Neuronal stem cell (in vitro differentiated cells): ENCODE data around the gene DNAJC18.
A peak's percentile ranks its signal among the peaks of the same experiment; 100 is the strongest.

ENCODE experiments used
- DNase-seq: peaks from one replicate; pipeline ENCODE4 v3.0.0-alpha.2; 2013; ENCODE audit warnings: low spot score
- H2AFZ ChIP-seq: one replicate; pipeline ENCODE4 v1.6.1; 2013; ENCODE audit warnings: mild to moderate bottlenecking, low read length, inconsistent platforms
- H2AK5ac ChIP-seq: 2 replicates; pipeline ENCODE4 v1.6.1; 2013; ENCODE audit warnings: low read depth, mild to moderate bottlenecking, inconsistent platforms, low read length, moderate library complexity, mixed read lengths
- H2BK120ac ChIP-seq: 2 replicates; pipeline ENCODE4 v1.6.1; 2013; ENCODE audit warnings: low read depth, mild to moderate bottlenecking, inconsistent platforms, low read length, moderate library complexity, mixed read lengths
- H2BK12ac ChIP-seq: one replicate; pipeline ENCODE4 v1.6.1; 2013; ENCODE audit warnings: low read length, inconsistent platforms
- H2BK15ac ChIP-seq: 2 replicates; pipeline ENCODE4 v1.6.1; 2013; ENCODE audit warnings: mild to moderate bottlenecking, low read length, inconsistent platforms, mixed read lengths
- H2BK5ac ChIP-seq: one replicate; pipeline ENCODE4 v1.6.1; 2013; ENCODE audit warnings: inconsistent platforms, mild to moderate bottlenecking, low read length, moderate library complexity
- H3K14ac ChIP-seq: one replicate; pipeline ENCODE4 v1.6.1; 2013; ENCODE audit warnings: low read length, inconsistent platforms
- H3K18ac ChIP-seq: 2 replicates; pipeline ENCODE4 v1.6.1; 2013; ENCODE audit warnings: low read length, inconsistent platforms
- H3K23ac ChIP-seq: 2 replicates; pipeline ENCODE4 v1.6.1; 2013; ENCODE audit warnings: low read depth, mild to moderate bottlenecking, mixed read lengths, low read length, inconsistent platforms; ENCODE audit not compliant: poor library complexity
- H3K27ac ChIP-seq: replicated peaks from 3 replicates; pipeline ENCODE4 v1.5.1; 2013; ENCODE audit warnings: low read length, inconsistent platforms
- H3K27me3 ChIP-seq, 3 experiments: 2 replicates each; pipeline ENCODE4 v1.6.1; 2013; ENCODE audit warnings: low read length in 3 of 3, mild to moderate bottlenecking in 2 of 3, inconsistent platforms in 1 of 3, low read depth in 1 of 3, mixed read lengths in 1 of 3, moderate library complexity in 1 of 3; ENCODE audit not compliant: control insufficient read depth in 3 of 3, insufficient read depth in 3 of 3
- H3K36me3 ChIP-seq, 2 donors: replicated peaks in 1 of 2; 2 replicates each; pipeline ENCODE4 v1.6.1; 2013; ENCODE audit warnings: low read length in 2 of 2; ENCODE audit not compliant: control insufficient read depth in 2 of 2, insufficient read depth in 2 of 2
- H3K4ac ChIP-seq: 2 replicates; pipeline ENCODE4 v1.6.1; 2013; ENCODE audit warnings: inconsistent platforms, mild to moderate bottlenecking, low read length, moderate library complexity
- H3K4me1 ChIP-seq, 2 donors: 1 replicate in 1 of 2; 2 replicates in 1 of 2; pipeline ENCODE4 v1.6.1; 2013; ENCODE audit warnings: low read length in 2 of 2, low read depth in 1 of 2; ENCODE audit not compliant: control insufficient read depth in 2 of 2, insufficient read depth in 1 of 2
- H3K4me2 ChIP-seq: one replicate; pipeline ENCODE4 v1.6.1; 2013; ENCODE audit warnings: mild to moderate bottlenecking, low read length, inconsistent platforms; ENCODE audit not compliant: insufficient read depth, poor library complexity, severe bottlenecking
- H3K4me3 ChIP-seq, 2 donors: 2 replicates each; pipeline ENCODE4 v1.5.1; 2013; ENCODE audit warnings: low read length in 2 of 2, mild to moderate bottlenecking in 2 of 2, inconsistent platforms in 1 of 2, moderate library complexity in 1 of 2
- H3K79me1 ChIP-seq: one replicate; pipeline ENCODE4 v1.6.1; 2013; ENCODE audit warnings: low read depth, mild to moderate bottlenecking, inconsistent platforms, low read length, moderate library complexity
- H3K9ac ChIP-seq: one replicate; pipeline ENCODE4 v1.6.1; 2013; ENCODE audit warnings: mild to moderate bottlenecking, low read depth, low read length, inconsistent platforms; ENCODE audit not compliant: poor library complexity
- H3K9me3 ChIP-seq, 2 donors: replicated peaks in 1 of 2; 2 replicates each; pipeline versions ENCODE3 to v1.6.1; 2013; ENCODE audit warnings: low read length in 2 of 2, mild to moderate bottlenecking in 2 of 2, inconsistent platforms in 1 of 2, low read depth in 1 of 2, mixed read lengths in 1 of 2, moderate library complexity in 1 of 2; ENCODE audit not compliant: control insufficient read depth in 2 of 2, insufficient read depth in 1 of 2
- H4K8ac ChIP-seq: one replicate; pipeline ENCODE4 v1.6.1; 2013; ENCODE audit warnings: low read depth, mild to moderate bottlenecking, inconsistent platforms, low read length, moderate library complexity
- H4K91ac ChIP-seq: one replicate; pipeline ENCODE4 v1.6.1; 2013; ENCODE audit warnings: low read length, low read depth, mild to moderate bottlenecking, inconsistent platforms; ENCODE audit not compliant: poor library complexity
- WGBS, 2 donors: extraction: QIAGEN DNeasy Blood & Tissue Kit; methylation state at CpG; one replicate each; pipeline ENCODE4 v1.1.7; 2013; ENCODE audit warnings: missing lambda C conversion rate in 2 of 2, mixed read lengths in 1 of 2; ENCODE audit not compliant: insufficient read length in 2 of 2, insufficient replicate concordance in 1 of 2; ENCODE audit errors: extremely low coverage in 2 of 2; 5-methylcytosine and 5-hydroxymethylcytosine counted together

Gene DNAJC18

DNA sequence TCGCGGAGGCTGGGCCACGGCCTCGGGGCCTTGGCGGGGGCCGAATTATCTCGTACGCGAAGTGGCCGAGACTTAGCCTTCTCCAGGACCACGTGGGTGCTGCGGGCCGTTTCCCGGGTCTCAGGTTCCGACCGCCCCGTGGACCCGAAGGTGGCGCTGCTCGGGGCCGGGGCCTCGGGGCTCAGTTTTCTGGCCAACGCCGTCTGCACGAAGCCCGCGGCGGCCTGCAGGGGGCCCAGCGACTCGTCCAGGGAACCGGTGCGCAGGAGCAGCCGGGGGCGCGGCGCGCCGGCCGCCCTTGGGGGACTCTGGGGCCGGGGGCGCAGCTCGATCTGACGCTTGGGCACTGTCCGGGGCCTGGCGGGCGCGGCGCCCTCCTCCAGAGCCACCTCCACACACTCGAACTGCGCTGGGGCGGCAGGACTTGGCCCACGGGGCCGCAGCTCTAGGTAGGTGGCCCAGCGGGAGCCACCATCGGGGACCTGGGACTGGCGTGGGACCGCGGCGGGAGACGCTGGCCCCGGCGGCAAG lies 45.1 kb downstream of the DNAJC18 start:
- Histone ChIP-seq H3K27me3 (peaks cover 25 to 52% (median 46%) of the 10 kb centered on the region in 3 experiments), H3K27ac (no peak overlapping the region), H3K18ac (peak overlapping the region; percentile 95), H4K8ac (peak overlapping the region; percentile 48), H3K9me3 (peaks cover 0 to 17% of the 10 kb centered on the region in 2 donors), H3K4me3 (peak overlapping the region; percentile 6 to 76), H2AFZ (peak overlapping the region; percentile 87), H3K4me2 (peak overlapping the region; percentile 77), H4K91ac (no peak overlapping the region), H2BK120ac (peak overlapping the region; percentile 39), H3K36me3 (no peaks in the 10 kb centered on the region), H2AK5ac (peak overlapping the region; percentile 91), H2BK5ac (no peak overlapping the region), H2BK12ac (peak overlapping the region; percentile 6), H2BK15ac (peak overlapping the region; percentile 81), H3K23ac (peak overlapping the region; percentile 76), H3K4me1 (peaks cover 0 to 6% of the 10 kb centered on the region in 2 donors), H3K9ac (peak overlapping the region; percentile 80), H3K79me1 (peaks cover 2% of the 10 kb centered on the region), H3K14ac (peak overlapping the region; percentile 71), H3K4ac (peak overlapping the region; percentile 66)
- no CpG with 5 or more reads among the region's 62 CpGs for WGBS, 2 donors
- no peak for DNase-seq

DNA sequence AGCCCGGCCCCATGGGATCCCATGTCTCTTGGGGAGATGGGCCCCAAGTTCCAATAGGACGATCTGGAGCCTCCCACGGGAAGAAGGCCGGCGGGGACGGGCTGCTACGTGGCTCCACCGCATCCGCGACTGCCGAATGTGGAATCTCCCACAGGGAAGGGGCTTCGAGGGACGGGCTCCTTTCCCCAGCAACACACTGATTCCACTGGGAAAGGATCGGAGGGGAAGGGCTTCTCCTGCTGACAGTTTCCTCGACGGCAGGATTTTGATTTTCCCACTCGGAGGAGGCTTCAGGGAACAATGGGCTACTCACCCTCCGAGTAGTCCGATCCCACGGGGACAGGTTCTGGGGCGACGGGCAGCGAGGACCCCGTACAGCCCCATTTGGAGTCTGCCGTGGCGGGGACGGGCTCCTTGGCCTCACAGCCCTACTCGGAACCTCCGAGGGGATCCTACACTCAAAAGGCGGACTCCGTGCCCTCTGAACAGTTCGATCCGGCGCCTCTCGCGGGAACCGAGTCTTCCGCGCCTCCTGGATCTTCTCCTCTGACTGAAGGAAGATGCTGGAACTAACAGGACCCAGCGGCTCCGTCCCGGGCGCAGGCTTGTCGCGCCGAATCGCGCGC lies 45.7 kb downstream of the DNAJC18 start:
- no peak for DNase-seq
- Histone ChIP-seq H3K79me1 (peaks cover 2% of the 10 kb centered on the region), H3K27ac (no peak overlapping the region), H4K8ac (peak overlapping the region; percentile 48), H3K23ac (peak overlapping the region; percentile 58), H3K36me3 (no peaks in the 10 kb centered on the region), H2AFZ (peak overlapping the region; percentile 87), H2BK120ac (peak overlapping the region; percentile 39), H3K27me3 (peaks cover 25 to 52% (median 46%) of the 10 kb centered on the region in 3 experiments), H2AK5ac (peak overlapping the region; percentile 91), H3K4me1 (peaks cover 0 to 6% of the 10 kb centered on the region in 2 donors), H4K91ac (no peak overlapping the region), H2BK15ac (peak overlapping the region; percentile 49), H3K18ac (peak overlapping the region; percentile 93), H3K14ac (peak overlapping the region; percentile 63), H3K4me2 (peak overlapping the region; percentile 77), H3K9ac (peak overlapping the region; percentile 50), H2BK12ac (no peak overlapping the region), H3K9me3 (peaks cover 0 to 17% of the 10 kb centered on the region in 2 donors), H2BK5ac (no peak overlapping the region), H3K4me3 (peak overlapping the region in 1 of 2 donors; percentile 76), H3K4ac (no peak overlapping the region)
- WGBS, 2 donors = no CpG with 5 or more reads among the region's 49 CpGs

DNA sequence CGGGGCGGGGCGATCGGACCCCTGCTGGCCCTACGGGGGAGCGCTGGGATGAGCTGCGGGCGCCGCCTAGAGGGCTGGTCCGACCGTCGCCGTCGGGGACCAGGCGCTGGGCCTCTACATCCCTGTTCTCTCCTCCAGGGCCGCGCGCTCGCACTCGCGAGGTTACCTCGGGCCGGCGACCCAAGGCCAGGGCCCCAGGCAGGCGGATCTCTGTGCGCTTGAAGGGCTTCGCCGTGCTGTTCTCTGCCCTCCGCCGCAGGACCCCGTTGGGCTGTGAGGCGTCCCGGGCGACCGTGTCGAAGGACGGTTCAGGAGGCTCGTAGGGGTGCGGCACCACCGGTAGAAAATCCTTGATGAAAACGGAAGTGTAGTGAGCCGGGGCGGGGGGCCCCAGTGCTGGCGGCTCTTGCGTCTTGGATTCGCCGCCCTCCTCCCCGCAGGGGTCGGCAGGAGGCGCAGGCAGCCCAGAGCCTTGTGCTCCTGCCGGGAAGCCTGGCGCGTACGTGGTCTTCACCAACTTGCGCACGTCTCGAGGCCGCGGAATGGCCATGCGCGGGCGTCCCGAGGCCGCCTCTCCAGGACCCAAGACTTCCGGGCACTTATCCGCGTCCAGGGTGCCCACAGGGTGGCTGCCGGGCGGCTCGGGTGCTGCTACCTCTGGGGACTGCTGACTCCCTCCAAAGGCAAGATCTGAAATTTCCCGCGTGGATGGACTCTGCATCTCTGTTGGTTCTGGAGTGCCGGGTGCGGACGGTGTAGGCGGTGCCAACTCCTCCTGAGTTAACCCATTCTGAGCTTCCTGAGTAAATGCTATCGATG lies 46.4 kb downstream of the DNAJC18 start:
- Histone ChIP-seq H2BK5ac (no peak overlapping the region), H3K9ac (peak overlapping the region; percentile 88), H3K4me2 (peak overlapping the region; percentile 66), H3K4me1 (peaks cover under 1 to 9% of the 10 kb centered on the region in 2 donors), H3K23ac (peak overlapping the region; percentile 98), H2AK5ac (peak overlapping the region; percentile 4), H4K91ac (no peak overlapping the region), H3K4ac (no peak overlapping the region), H3K79me1 (peaks cover 2% of the 10 kb centered on the region), H2BK120ac (no peak overlapping the region), H3K4me3 (peak overlapping the region; percentile 12 to 72), H3K36me3 (no peaks in the 10 kb centered on the region), H2BK12ac (peak overlapping the region; percentile 22), H2AFZ (peak overlapping the region; percentile 87), H3K14ac (peak overlapping the region; percentile 89), H3K27ac (no peak overlapping the region), H3K18ac (peak overlapping the region; percentile 95), H3K9me3 (peaks cover 0 to 17% of the 10 kb centered on the region in 2 donors), H4K8ac (peak overlapping the region; percentile 48), H2BK15ac (peak overlapping the region; percentile 85), H3K27me3 (peaks cover 25 to 52% (median 46%) of the 10 kb centered on the region in 3 experiments)
- DNase-seq = no peak
- WGBS, 2 donors = no CpG with 5 or more reads among the region's 77 CpGs
